HepG2 (cell line): ENCODE data around the gene HSD17B8. TPM values are rescaled to one million over a fixed set of nuclear protein-coding genes. Genes with fewer than 3 reads are reported as not detected.

Experiments used
- AKAP8 ChIP-seq: sonication (generic); formaldehyde crosslinking; IDR thresholded peaks from 2 replicates; pipeline ENCODE4 v1.5.1; 2020; ENCODE audit warnings: mild to moderate bottlenecking, missing genetic modification reagents
- CEBPB ChIP-seq: IDR thresholded peaks from 2 replicates; pipeline ENCODE4 v1.6.1; 2011; ENCODE audit warnings: low read depth, low read length, improper control_type of control experiment, borderline replicate concordance
- CENPX ChIP-seq: sonication (generic); formaldehyde crosslinking; IDR thresholded peaks from 2 replicates; pipeline ENCODE4 v1.9.0; 2021; ENCODE audit warnings: mild to moderate bottlenecking, missing genetic modification reagents, moderate library complexity
- JDP2 ChIP-seq: sonication (generic); formaldehyde crosslinking; IDR thresholded peaks from 2 replicates; pipeline ENCODE4 v1.8.1; 2022; ENCODE audit warnings: missing genetic modification reagents, borderline replicate concordance
- MEIS2 ChIP-seq: sonication (generic); formaldehyde crosslinking; IDR thresholded peaks from 2 replicates; pipeline ENCODE4 v1.9.0; 2021; ENCODE audit warnings: mild to moderate bottlenecking, missing genetic modification reagents
- POGZ ChIP-seq: sonication (generic); formaldehyde crosslinking; IDR thresholded peaks from 2 replicates; pipeline ENCODE4 v1.4.0; 2020; ENCODE audit warnings: mild to moderate bottlenecking, missing genetic modification reagents
- SIX4 ChIP-seq: sonication (generic); formaldehyde crosslinking; IDR thresholded peaks from 2 replicates; pipeline ENCODE4 v1.4.0; 2020; ENCODE audit warnings: missing genetic modification reagents
- SNAI1 ChIP-seq: sonication (generic); formaldehyde crosslinking; IDR thresholded peaks from 2 replicates; pipeline ENCODE4 v1.5.0; 2020; ENCODE audit warnings: mild to moderate bottlenecking, missing genetic modification reagents, borderline replicate concordance
- XRCC5 ChIP-seq: fragments of 200-400 bp; formaldehyde crosslinking; optimal IDR thresholded peaks from 2 replicates; pipeline ENCODE3; 2017; ENCODE audit warnings: mild to moderate bottlenecking, low read length
- ZNF329 ChIP-seq: sonication (generic); formaldehyde crosslinking; IDR thresholded peaks from 2 replicates; pipeline ENCODE4 v1.9.0; 2021; ENCODE audit warnings: low read depth, mild to moderate bottlenecking, missing genetic modification reagents
- ZNF335 ChIP-seq: sonication (generic); formaldehyde crosslinking; IDR thresholded peaks from 2 replicates; pipeline ENCODE4 v1.4.0; 2020; ENCODE audit warnings: missing genetic modification reagents
- ZNF382 ChIP-seq: sonication (generic); formaldehyde crosslinking; IDR thresholded peaks from 2 replicates; pipeline ENCODE4 v1.5.0; 2020; ENCODE audit warnings: missing genetic modification reagents, mild to moderate bottlenecking, borderline replicate concordance
- ZNF563 ChIP-seq: sonication (generic); formaldehyde crosslinking; IDR thresholded peaks from 2 replicates; pipeline ENCODE4 v1.8.0; 2022; ENCODE audit warnings: mild to moderate bottlenecking, moderate library complexity, missing genetic modification reagents
- ZNF891 ChIP-seq: sonication (generic); formaldehyde crosslinking; IDR thresholded peaks from 2 replicates; pipeline ENCODE4 v1.5.0; 2020; ENCODE audit warnings: mild to moderate bottlenecking, missing genetic modification reagents
- polyA plus RNA-seq, 8 experiments: library from polyadenylated mRNA; depleted of rRNA in 3 of 8; stranded (reverse) in 7 of 8; unstranded in 1 of 8; fragments of >200 nt; fragmentation: Illumina TruSeq in 4 of 8; extraction: Trizol in 4 of 8; gene quantifications; 2 replicates each; pipeline versions ENCODE4 v1.2.1 to v1.2.3, GENCODE V29; 2011 to 2016; ENCODE audit warnings: low read depth in 4 of 8, missing spikeins in 1 of 8, mixed read lengths in 1 of 8; ENCODE audit not compliant: insufficient read depth in 1 of 8
- total RNA-seq, 5 experiments: library from RNA; depleted of rRNA; stranded (reverse); fragments of >200 nt; fragmentation: Illumina TruSeq; extraction: Trizol; gene quantifications; 2 replicates each; pipeline ENCODE4 v1.2.3, GENCODE V29; 2016; ENCODE audit warnings: low read depth in 1 of 5
- TF ChIP-seq, protein P1 (sequence below): sonication (generic); formaldehyde crosslinking; IDR thresholded peaks from 2 replicates; pipeline ENCODE4 v1.8.0; 2022; ENCODE audit warnings: missing genetic modification reagents, mild to moderate bottlenecking, inconsistent platforms, borderline replicate concordance
- TF ChIP-seq, protein P2 (sequence below): sonication (generic); formaldehyde crosslinking; IDR thresholded peaks from 2 replicates; pipeline ENCODE4 v1.5.1; 2020; ENCODE audit warnings: missing genetic modification reagents, mild to moderate bottlenecking, borderline replicate concordance
- TF ChIP-seq, protein P3 (sequence below): sonication (generic); formaldehyde crosslinking; IDR thresholded peaks from 2 replicates; pipeline ENCODE4 v1.4.0; 2020; ENCODE audit warnings: missing genetic modification reagents, borderline replicate concordance
- TF ChIP-seq, protein P4 (sequence below): sonication (generic); formaldehyde crosslinking; IDR thresholded peaks from 2 replicates; pipeline ENCODE4 v1.5.0; 2020; ENCODE audit warnings: missing genetic modification reagents

Gene HSD17B8
- total and polyA plus RNA-seq, 2 of the 13 experiments (the other 11 are each of a cell fraction or from before 2014, with no cell fraction given) = 12.6 to 20.1 TPM

DNA sequence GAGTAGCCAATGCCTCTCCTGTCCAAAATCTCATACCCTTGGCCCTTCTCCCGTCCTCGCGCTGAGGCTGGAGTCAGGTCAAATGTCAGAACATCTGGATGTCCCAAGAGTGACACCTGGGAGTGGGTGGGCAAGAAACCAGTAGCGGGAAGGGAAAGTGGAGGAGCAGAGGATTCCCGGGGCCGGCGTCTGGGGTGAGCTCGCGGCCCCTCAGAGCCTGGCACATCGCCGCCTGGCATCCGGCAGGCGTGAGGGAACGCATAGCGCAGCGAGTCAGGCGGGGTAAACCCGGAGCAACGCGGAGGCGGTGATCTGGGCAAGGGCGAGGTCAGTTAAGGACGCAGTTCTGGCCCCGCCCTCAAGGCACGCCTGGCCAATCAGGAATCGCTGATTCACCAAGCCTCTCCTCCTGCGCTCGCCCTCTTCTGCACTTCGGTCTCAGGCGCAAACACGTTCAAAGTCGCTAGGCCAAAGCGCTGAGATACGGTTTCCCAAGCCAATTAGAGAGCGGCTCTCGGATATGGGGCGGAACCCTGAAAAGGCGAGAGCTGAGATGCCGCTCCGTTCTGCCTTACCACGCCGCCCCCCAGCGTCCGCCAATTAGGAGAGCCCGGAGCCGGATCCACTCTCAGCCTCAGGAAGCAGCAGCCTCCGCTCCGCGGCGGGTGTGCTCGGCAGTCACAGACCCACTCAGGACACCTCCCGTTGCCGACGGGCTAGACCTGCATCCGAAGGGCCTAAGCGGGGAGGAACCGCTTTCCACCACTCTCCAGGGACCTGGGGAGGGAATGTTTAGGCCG is 44.7 kb downstream of the HSD17B8 start (continued):
- TF ChIP-seq SNAI1 (CRISPR knock-in tag) (0 out of 2 replicates have a peak, but pooled peaks have one; percentile 57), CENPX (no peak), CEBPB (no peak), POGZ (peak; percentile 78), XRCC5 (peak; percentile 87), SIX4 (peak; percentile 14; the same call in 1 of the 2 replicates), JDP2 (no peak), ZNF335 (no peak; the same call in 1 of the 2 replicates), ZNF382 (CRISPR knock-in tag) (no peak), ZNF891 (CRISPR knock-in tag) (no peak; the same call in 1 of the 2 replicates), ZNF329 (CRISPR knock-in tag) (peak; percentile 69; the same call in 1 of the 2 replicates), MEIS2 (CRISPR knock-in tag) (peak; percentile 27; the same call in 1 of the 2 replicates), AKAP8 (CRISPR knock-in tag) (no peak; the same call in none of the 2 replicates), ZNF563 (peak; percentile 84)
- TF ChIP-seq, protein P1, sequence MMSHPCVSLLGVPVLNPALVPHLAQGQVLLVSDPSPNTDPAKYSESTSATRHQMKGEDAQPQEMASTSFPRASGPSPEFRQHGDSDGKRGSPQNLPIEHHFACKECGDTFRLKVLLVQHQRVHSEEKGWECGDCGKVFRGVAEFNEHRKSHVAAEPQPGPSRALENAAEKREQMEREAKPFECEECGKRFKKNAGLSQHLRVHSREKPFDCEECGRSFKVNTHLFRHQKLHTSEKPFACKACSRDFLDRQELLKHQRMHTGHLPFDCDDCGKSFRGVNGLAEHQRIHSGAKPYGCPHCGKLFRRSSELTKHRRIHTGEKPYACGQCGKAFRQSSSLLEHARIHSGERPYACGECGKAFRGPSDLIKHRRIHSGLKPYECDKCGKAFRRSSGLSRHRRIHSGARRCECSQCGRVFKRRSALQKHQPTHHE (CRISPR knock-in tag) = no peak
- TF ChIP-seq, protein P2, sequence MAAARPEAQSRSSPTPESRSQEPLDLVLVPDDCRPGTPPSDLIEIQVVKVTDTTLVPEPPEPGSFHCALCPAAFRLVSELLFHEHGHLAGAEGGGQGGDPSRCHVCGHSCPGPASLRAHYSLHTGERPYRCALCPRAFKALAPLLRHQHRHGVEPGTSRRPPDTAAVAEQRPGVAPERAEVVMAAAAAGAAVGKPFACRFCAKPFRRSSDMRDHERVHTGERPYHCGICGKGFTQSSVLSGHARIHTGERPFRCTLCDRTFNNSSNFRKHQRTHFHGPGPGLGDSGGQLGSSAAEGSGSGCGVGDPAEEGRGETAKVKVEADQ = peak; percentile 8; the same call in 1 of the 2 replicates
- TF ChIP-seq, protein P3, sequence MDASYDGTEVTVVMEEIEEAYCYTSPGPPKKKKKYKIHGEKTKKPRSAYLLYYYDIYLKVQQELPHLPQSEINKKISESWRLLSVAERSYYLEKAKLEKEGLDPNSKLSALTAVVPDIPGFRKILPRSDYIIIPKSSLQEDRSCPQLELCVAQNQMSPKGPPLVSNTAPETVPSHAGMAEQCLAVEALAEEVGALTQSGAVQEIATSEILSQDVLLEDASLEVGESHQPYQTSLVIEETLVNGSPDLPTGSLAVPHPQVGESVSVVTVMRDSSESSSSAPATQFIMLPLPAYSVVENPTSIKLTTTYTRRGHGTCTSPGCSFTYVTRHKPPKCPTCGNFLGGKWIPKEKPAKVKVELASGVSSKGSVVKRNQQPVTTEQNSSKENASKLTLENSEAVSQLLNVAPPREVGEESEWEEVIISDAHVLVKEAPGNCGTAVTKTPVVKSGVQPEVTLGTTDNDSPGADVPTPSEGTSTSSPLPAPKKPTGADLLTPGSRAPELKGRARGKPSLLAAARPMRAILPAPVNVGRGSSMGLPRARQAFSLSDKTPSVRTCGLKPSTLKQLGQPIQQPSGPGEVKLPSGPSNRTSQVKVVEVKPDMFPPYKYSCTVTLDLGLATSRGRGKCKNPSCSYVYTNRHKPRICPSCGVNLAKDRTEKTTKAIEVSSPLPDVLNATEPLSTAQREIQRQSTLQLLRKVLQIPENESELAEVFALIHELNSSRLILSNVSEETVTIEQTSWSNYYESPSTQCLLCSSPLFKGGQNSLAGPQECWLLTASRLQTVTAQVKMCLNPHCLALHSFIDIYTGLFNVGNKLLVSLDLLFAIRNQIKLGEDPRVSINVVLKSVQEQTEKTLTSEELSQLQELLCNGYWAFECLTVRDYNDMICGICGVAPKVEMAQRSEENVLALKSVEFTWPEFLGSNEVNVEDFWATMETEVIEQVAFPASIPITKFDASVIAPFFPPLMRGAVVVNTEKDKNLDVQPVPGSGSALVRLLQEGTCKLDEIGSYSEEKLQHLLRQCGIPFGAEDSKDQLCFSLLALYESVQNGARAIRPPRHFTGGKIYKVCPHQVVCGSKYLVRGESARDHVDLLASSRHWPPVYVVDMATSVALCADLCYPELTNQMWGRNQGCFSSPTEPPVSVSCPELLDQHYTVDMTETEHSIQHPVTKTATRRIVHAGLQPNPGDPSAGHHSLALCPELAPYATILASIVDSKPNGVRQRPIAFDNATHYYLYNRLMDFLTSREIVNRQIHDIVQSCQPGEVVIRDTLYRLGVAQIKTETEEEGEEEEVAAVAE (CRISPR knock-in tag) = no peak; the same call in 1 of the 2 replicates
- TF ChIP-seq, protein P4, sequence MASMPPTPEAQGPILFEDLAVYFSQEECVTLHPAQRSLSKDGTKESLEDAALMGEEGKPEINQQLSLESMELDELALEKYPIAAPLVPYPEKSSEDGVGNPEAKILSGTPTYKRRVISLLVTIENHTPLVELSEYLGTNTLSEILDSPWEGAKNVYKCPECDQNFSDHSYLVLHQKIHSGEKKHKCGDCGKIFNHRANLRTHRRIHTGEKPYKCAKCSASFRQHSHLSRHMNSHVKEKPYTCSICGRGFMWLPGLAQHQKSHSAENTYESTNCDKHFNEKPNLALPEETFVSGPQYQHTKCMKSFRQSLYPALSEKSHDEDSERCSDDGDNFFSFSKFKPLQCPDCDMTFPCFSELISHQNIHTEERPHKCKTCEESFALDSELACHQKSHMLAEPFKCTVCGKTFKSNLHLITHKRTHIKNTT (CRISPR knock-in tag) = no peak
